Astrocyte (in vitro differentiated cells and primary cell): ENCODE data around the gene ADGRE1. TPM values are rescaled to one million over a fixed set of nuclear protein-coding genes. Genes with fewer than 3 reads are reported as not detected.

Experiments used
- DNase-seq: peaks from one replicate; pipeline ENCODE4 v3.0.0-alpha.2; 2010; ENCODE audit warnings: low read depth
- FAIRE-seq: peaks from 2 replicates; lab custom pipeline; 2011; peaks lifted over from hg19 to GRCh38; lab: Jason Lieb, UNC
- H2AFZ ChIP-seq: 2 replicates; pipeline ENCODE4 v1.6.0; 2012; ENCODE audit warnings: low read depth, low read length, inconsistent platforms
- H3K27ac ChIP-seq: 2 replicates; pipeline ENCODE4 v1.5.1; 2011; ENCODE audit warnings: low read depth, low read length, inconsistent platforms
- H3K27me3 ChIP-seq: 2 replicates; pipeline ENCODE4 v1.6.0; 2011; ENCODE audit warnings: low read length, inconsistent platforms; ENCODE audit not compliant: insufficient read depth
- H3K36me3 ChIP-seq: 2 replicates; pipeline ENCODE4 v1.5.1; 2011; ENCODE audit warnings: low read length, inconsistent platforms; ENCODE audit not compliant: insufficient read depth
- H3K4me1 ChIP-seq: 2 replicates; pipeline ENCODE4 v1.5.1; 2011; ENCODE audit warnings: low read length, inconsistent platforms; ENCODE audit not compliant: insufficient read depth
- H3K4me2 ChIP-seq: 2 replicates; pipeline ENCODE4 v1.6.0; 2012; ENCODE audit warnings: low read length, inconsistent platforms
- H3K4me3 ChIP-seq: 2 replicates; pipeline ENCODE4 v1.5.1; 2011; ENCODE audit warnings: low read depth, mild to moderate bottlenecking, low read length, inconsistent platforms; ENCODE audit not compliant: insufficient read depth
- H3K79me2 ChIP-seq: 2 replicates; pipeline ENCODE4 v1.6.0; 2012; ENCODE audit warnings: mild to moderate bottlenecking, low read length, inconsistent platforms; ENCODE audit not compliant: insufficient read depth
- H3K9ac ChIP-seq: 2 replicates; pipeline ENCODE4 v1.6.0; 2012; ENCODE audit warnings: mild to moderate bottlenecking, low read length, inconsistent platforms
- H3K9me3 ChIP-seq: 2 replicates; pipeline ENCODE4 v1.5.1; 2012; ENCODE audit warnings: low read depth, mild to moderate bottlenecking, low read length, inconsistent platforms; ENCODE audit not compliant: insufficient read depth
- H4K20me1 ChIP-seq: 2 replicates; pipeline ENCODE4 v1.6.0; 2012; ENCODE audit warnings: low read length, inconsistent platforms; ENCODE audit not compliant: insufficient read depth
- H3K27ac Mint-ChIP-seq: one replicate; pipeline ENCODE4 v1.8.0; 2021; ENCODE audit warnings: mild to moderate bottlenecking, mixed read lengths; ENCODE audit not compliant: unreplicated experiment
- H3K27me3 Mint-ChIP-seq: one replicate; pipeline ENCODE4 v1.8.0; 2021; ENCODE audit warnings: low read depth, mixed read lengths; ENCODE audit not compliant: unreplicated experiment
- H3K36me3 Mint-ChIP-seq: one replicate; pipeline ENCODE4 v1.8.0; 2021; ENCODE audit warnings: low read depth, mixed read lengths; ENCODE audit not compliant: unreplicated experiment
- H3K4me1 Mint-ChIP-seq: one replicate; pipeline ENCODE4 v1.8.0; 2021; ENCODE audit warnings: low read depth, mixed read lengths; ENCODE audit not compliant: unreplicated experiment
- H3K4me3 Mint-ChIP-seq: one replicate; pipeline ENCODE4 v1.8.0; 2021; ENCODE audit warnings: mild to moderate bottlenecking, moderate library complexity, mixed read lengths; ENCODE audit not compliant: unreplicated experiment
- H3K9me3 Mint-ChIP-seq: one replicate; pipeline ENCODE4 v1.8.0; 2021; ENCODE audit warnings: mild to moderate bottlenecking, mixed read lengths; ENCODE audit not compliant: unreplicated experiment
- EZH2 ChIP-seq: IDR thresholded peaks from 2 replicates; pipeline ENCODE4 v1.6.1; 2012; ENCODE audit warnings: mild to moderate bottlenecking, low read length, inconsistent platforms; ENCODE audit not compliant: insufficient read depth
- total RNA-seq: library from RNA; stranded (reverse); gene quantifications from 2 replicates; pipeline ENCODE4 v1.2.1, GENCODE V29; 2021
- TF ChIP-seq, protein P1 (sequence below): IDR thresholded peaks from 2 replicates; pipeline ENCODE4 v1.5.1; 2011; ENCODE audit warnings: low read depth, mild to moderate bottlenecking, inconsistent platforms, low read length, moderate library complexity; ENCODE audit not compliant: insufficient read depth

The ADGRE1 gene
- total RNA-seq, 1 donor from 2014 or later, result not detected

DNA sequence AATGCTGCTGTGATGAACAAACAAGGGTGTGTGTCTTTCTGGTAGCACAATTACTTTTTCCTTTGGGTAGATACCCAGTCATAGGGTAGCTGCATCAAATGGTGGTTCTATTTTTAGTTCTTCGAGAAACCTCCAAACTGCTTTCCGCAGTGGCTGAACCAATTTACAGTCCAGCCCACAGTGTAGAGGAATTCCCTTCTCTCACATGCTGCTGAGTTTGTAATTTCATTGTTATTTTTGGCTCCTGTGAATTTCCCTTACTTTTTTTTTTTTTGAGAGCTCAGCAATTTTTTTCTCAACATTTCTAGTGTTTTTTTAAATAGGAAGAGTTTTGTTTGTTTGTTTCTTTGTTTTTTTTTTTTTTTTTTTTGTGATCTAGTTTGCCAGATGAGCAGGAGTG, 37.5 kb upstream of the ADGRE1 start:
- Mint-ChIP-seq H3K27me3 (no peaks in the 10 kb centered on the region), H3K4me1 (no peaks in the 10 kb centered on the region), H3K27ac (no peak overlapping the region), H3K9me3 (peaks cover 2% of the 10 kb centered on the region), H3K36me3 (no peaks in the 10 kb centered on the region), H3K4me3 (no peak overlapping the region)
- FAIRE-seq (no peak), DNase-seq (no peak)
- no peak overlapping the region for H3K9ac ChIP-seq
- H3K36me3 ChIP-seq, result no peaks in the 10 kb centered on the region
- no peak overlapping the region for H3K27ac ChIP-seq
- H3K4me3 ChIP-seq, result no peak overlapping the region
- H3K4me1 ChIP-seq, result no peaks in the 10 kb centered on the region
- H2AFZ ChIP-seq, result no peak overlapping the region
- no peaks in the 10 kb centered on the region for H3K27me3 ChIP-seq
- no peaks in the 10 kb centered on the region for H3K79me2 ChIP-seq
- H4K20me1 ChIP-seq, result no peaks in the 10 kb centered on the region
- no peak for TF ChIP-seq EZH2
- TF ChIP-seq, protein P1, sequence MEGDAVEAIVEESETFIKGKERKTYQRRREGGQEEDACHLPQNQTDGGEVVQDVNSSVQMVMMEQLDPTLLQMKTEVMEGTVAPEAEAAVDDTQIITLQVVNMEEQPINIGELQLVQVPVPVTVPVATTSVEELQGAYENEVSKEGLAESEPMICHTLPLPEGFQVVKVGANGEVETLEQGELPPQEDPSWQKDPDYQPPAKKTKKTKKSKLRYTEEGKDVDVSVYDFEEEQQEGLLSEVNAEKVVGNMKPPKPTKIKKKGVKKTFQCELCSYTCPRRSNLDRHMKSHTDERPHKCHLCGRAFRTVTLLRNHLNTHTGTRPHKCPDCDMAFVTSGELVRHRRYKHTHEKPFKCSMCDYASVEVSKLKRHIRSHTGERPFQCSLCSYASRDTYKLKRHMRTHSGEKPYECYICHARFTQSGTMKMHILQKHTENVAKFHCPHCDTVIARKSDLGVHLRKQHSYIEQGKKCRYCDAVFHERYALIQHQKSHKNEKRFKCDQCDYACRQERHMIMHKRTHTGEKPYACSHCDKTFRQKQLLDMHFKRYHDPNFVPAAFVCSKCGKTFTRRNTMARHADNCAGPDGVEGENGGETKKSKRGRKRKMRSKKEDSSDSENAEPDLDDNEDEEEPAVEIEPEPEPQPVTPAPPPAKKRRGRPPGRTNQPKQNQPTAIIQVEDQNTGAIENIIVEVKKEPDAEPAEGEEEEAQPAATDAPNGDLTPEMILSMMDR, result no peak
- H3K4me2 ChIP-seq, result no peak overlapping the region
- no peaks in the 10 kb centered on the region for H3K9me3 ChIP-seq

DNA sequence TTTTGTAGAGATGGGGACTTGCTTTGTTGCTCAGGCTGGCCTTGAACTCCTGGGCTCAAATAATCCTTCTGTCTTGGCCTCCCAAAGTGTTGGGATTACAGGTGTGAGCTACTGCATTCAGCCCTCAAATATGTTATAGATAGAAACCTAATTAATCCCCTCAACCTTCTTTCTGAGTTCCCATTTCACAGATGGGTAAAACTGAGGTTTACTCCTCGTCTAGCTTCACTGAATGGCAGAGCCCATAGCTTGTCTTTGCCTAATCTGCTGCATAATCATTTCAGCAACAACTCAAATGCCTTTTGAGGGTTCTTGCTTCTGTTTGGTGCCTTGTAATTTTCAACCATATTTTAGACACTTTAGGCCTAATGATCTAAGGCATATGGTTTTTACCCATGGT, 36.0 kb upstream of the ADGRE1 start:
- no peak overlapping the region for H2AFZ ChIP-seq
- Mint-ChIP-seq H3K27me3 (no peaks in the 10 kb centered on the region), H3K27ac (no peak overlapping the region), H3K4me1 (no peaks in the 10 kb centered on the region), H3K4me3 (no peak overlapping the region), H3K9me3 (peaks cover 2% of the 10 kb centered on the region), H3K36me3 (no peaks in the 10 kb centered on the region)
- no peak overlapping the region for H3K4me2 ChIP-seq
- FAIRE-seq (no peak), DNase-seq (no peak)
- TF ChIP-seq EZH2, result no peak
- TF ChIP-seq, protein P1, result no peak
- H3K4me1 ChIP-seq, result no peaks in the 10 kb centered on the region
- H3K36me3 ChIP-seq, result no peaks in the 10 kb centered on the region
- no peaks in the 10 kb centered on the region for H3K9me3 ChIP-seq
- H3K4me3 ChIP-seq, result no peak overlapping the region
- no peak overlapping the region for H3K27ac ChIP-seq
- no peaks in the 10 kb centered on the region for H3K27me3 ChIP-seq
- no peaks in the 10 kb centered on the region for H3K79me2 ChIP-seq
- H3K9ac ChIP-seq, result no peak overlapping the region
- H4K20me1 ChIP-seq, result no peaks in the 10 kb centered on the region

DNA sequence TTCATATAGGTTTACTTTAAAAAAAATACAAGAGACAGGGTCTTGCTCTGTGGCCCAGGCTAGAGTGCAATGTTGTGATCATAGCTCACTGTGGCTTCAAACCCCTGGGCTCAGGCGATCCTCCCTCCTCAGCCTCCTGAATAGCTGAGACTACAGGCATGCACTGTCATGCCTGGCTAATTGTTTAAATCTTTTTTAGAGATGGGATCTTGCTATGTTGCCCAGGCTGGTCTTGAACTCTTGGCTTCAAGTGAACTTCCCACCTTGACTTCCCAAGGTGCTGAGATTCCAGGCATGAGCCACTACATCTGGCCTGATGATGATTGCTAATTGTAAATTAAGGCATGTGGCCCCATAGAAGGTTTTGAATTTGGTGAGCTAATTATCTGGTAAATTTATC, 35.4 kb upstream of the ADGRE1 start:
- no peaks in the 10 kb centered on the region for H3K4me1 ChIP-seq
- DNase-seq (no peak), FAIRE-seq (no peak)
- no peak overlapping the region for H3K4me3 Mint-ChIP-seq
- H3K9me3 Mint-ChIP-seq, result peaks cover 2% of the 10 kb centered on the region
- H3K79me2 ChIP-seq, result no peaks in the 10 kb centered on the region
- no peak overlapping the region for H3K4me3 ChIP-seq
- TF ChIP-seq, protein P1, result no peak
- no peak for TF ChIP-seq EZH2
- no peaks in the 10 kb centered on the region for H3K27me3 ChIP-seq
- H2AFZ ChIP-seq, result no peak overlapping the region
- no peak overlapping the region for H3K9ac ChIP-seq
- no peaks in the 10 kb centered on the region for H4K20me1 ChIP-seq
- H3K27me3 Mint-ChIP-seq, result no peaks in the 10 kb centered on the region
- no peak overlapping the region for H3K27ac Mint-ChIP-seq
- H3K4me2 ChIP-seq, result no peak overlapping the region
- H3K36me3 ChIP-seq, result no peaks in the 10 kb centered on the region
- H3K27ac ChIP-seq, result no peak overlapping the region
- H3K9me3 ChIP-seq, result no peaks in the 10 kb centered on the region
- no peaks in the 10 kb centered on the region for H3K36me3 Mint-ChIP-seq
- H3K4me1 Mint-ChIP-seq, result no peaks in the 10 kb centered on the region
